Stomach (tissue), 4 donors: Measurements from ENCODE around the gene BABAM2.
"Not testable (repeated sequence)": the region's sequence is repeated elsewhere in the genome, so short reads cannot be mapped to it uniquely, and the experiment has no call there.

Experiments
- CTCF ChIP-seq, 7 experiments: fragments of 450-650 bp in 4 of 7; fragments of 200-600 bp in 3 of 7; sonication (generic) in 3 of 7; IDR thresholded peaks; one replicate each; pipeline ENCODE4 v1.5.1; 2016 to 2019; ENCODE audit warnings: antibody characterized with exemption in 7 of 7, control low read depth in 2 of 7, mild to moderate bottlenecking in 1 of 7
- POLR2A ChIP-seq, 4 donors: fragments of 450-650 bp; IDR thresholded peaks; one replicate each; pipeline ENCODE4 v1.6.1; 2016; ENCODE audit warnings: antibody characterized with exemption in 4 of 4, control low read depth in 2 of 4, mild to moderate bottlenecking in 1 of 4, moderate library complexity in 1 of 4
- POLR2AphosphoS5 ChIP-seq, 3 donors: sonication (generic); formaldehyde crosslinking; IDR thresholded peaks; one replicate each; pipeline ENCODE4 v1.6.1; 2016; ENCODE audit warnings: antibody characterized with exemption in 3 of 3

- TF ChIP-seq CTCF, POLR2AphosphoS5, POLR2A (IDR thresholded peaks at IDR 0.05): not testable (repeated sequence)
Observed at GRCh38 chr2:28259226-28259625, 368.7 kb downstream of the BABAM2 start.
